Activated naive CD4-positive, alpha-beta T cell treated with anti-CD3 and anti-CD28 coated beads, Interleukin-2, amount 10 ng/mL, durations not matched to agents 7 days and 5 days (primary cell): ENCODE data around the gene CFP.
"Not testable (repeated sequence)": the region's sequence is repeated elsewhere in the genome, so short reads cannot be mapped to it uniquely, and the experiment has no call there.

Experiments
- CTCF ChIA-PET: fragments of 350-600 bp; sonication (Branson Sonifier 250); formaldehyde crosslinking; loops from one replicate; lab custom pipeline; 2021; ENCODE audit warnings: antibody characterized with exemption; lab: Charles Lee
- DNase-seq: peaks from one replicate; pipeline ENCODE4 v3.0.0-alpha.2; 2020
- H3K27ac Mint-ChIP-seq: one replicate; pipeline ENCODE4 v1.8.0; 2021; ENCODE audit warnings: mild to moderate bottlenecking, moderate library complexity, mixed read lengths
- H3K27me3 Mint-ChIP-seq: one replicate; pipeline ENCODE4 v1.8.0; 2021; ENCODE audit warnings: mild to moderate bottlenecking, mixed read lengths
- H3K36me3 Mint-ChIP-seq: one replicate; pipeline ENCODE4 v1.8.0; 2021; ENCODE audit warnings: mixed read lengths
- H3K4me1 Mint-ChIP-seq: one replicate; pipeline ENCODE4 v1.8.0; 2021; ENCODE audit warnings: mixed read lengths
- H3K4me3 Mint-ChIP-seq: one replicate; pipeline ENCODE4 v1.8.0; 2021; ENCODE audit warnings: mild to moderate bottlenecking, moderate library complexity, mixed read lengths
- H3K9me3 Mint-ChIP-seq: one replicate; pipeline ENCODE4 v1.8.0; 2021; ENCODE audit warnings: mixed read lengths

CFP gene

DNA sequence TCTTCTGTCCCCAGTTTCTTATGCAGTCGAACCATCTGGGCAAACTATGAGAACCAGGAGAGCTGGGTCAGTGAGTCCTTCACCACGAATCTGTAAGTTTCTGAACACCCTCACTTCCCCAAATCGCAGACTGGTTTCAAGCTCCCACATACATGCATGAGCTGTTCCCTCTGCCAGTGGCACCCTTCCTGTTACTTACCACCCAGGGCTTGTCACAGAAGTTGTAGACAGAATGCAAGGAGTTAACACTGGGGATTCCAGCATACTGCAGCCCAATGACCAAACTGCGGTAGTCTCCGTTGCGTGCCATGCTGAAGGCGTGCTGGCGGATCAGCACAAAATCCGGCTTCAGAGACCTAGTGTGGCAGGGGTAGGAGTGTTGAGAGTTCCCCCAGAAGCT is 24.7 kb downstream of the CFP start:
- Mint-ChIP-seq H3K4me1 (peaks cover 6% of the 10 kb centered on the region), H3K9me3 (no peaks in the 10 kb centered on the region), H3K27me3 (peaks cover 3% of the 10 kb centered on the region), H3K36me3 (no peaks in the 10 kb centered on the region), H3K4me3 (no peak overlapping the region), H3K27ac (no peak overlapping the region)
- CTCF ChIA-PET: no interaction called here
- no peak for DNase-seq

- not testable (repeated sequence) for H3K9me3 Mint-ChIP-seq
Measured at GRCh38 chrX:47603125-47603524, 26.6 kb downstream of the CFP start.

DNA sequence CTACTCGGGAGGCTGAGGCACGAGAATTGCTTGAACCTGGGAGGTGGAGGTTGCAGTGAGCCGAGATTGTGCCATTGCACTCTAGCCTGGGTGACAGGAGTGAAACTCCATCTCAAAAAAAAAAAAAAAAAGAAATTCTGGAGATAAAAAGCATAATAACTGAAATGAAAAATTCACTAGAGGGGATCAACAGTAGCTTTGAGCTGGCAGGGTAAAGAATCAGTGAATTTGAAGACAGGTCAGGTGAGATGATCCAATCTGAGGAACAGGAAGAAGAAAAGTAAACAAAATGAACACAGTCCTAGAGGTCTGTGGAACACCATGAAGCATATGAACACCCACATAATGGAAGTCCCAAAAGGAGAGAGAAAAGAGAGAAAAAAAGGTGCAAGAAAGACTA is 32.5 kb downstream of the CFP start:
- no peak for DNase-seq
- Mint-ChIP-seq H3K36me3 (peaks cover 14% of the 10 kb centered on the region), H3K27me3 (peaks cover 4% of the 10 kb centered on the region), H3K27ac (no peak overlapping the region), H3K9me3 (peaks cover 14% of the 10 kb centered on the region), H3K4me3 (no peak overlapping the region), H3K4me1 (peaks cover 16% of the 10 kb centered on the region)
- CTCF ChIA-PET: no interaction called here

More at GRCh38 chrX:47603125-47603524, 26.6 kb downstream of the CFP start:
- CTCF ChIA-PET, H3K36me3 Mint-ChIP-seq, H3K4me1 Mint-ChIP-seq, H3K27ac Mint-ChIP-seq, DNase-seq, H3K27me3 Mint-ChIP-seq, H3K4me3 Mint-ChIP-seq: not testable (repeated sequence)

- peak overlapping the region; percentile 87 for H3K27ac Mint-ChIP-seq
- no peak overlapping the region for H3K4me3 Mint-ChIP-seq
Measured at GRCh38 chrX:47596256-47596655, 33.5 kb downstream of the CFP start.

GRCh38 chrX:47595716-47596251 is 33.9 kb downstream of the CFP start:
- Mint-ChIP-seq H3K27ac (peak overlapping the region; percentile 87), H3K27me3 (peaks cover 4% of the 10 kb centered on the region), H3K4me3 (no peak overlapping the region), H3K4me1 (peaks cover 16% of the 10 kb centered on the region), H3K9me3 (peaks cover 14% of the 10 kb centered on the region), H3K36me3 (peaks cover 14% of the 10 kb centered on the region)
- no peak for DNase-seq
- CTCF ChIA-PET: interaction anchor here (1.0 kb wide), 1 partner anchor 55 kb away, joined by 3 read pairs; no protein-coding TSS in a partner anchor

More at GRCh38 chrX:47596256-47596655, 33.5 kb downstream of the CFP start:
- DNase-seq: no peak
- Mint-ChIP-seq H3K4me1 (peaks cover 16% of the 10 kb centered on the region), H3K9me3 (peaks cover 14% of the 10 kb centered on the region), H3K36me3 (peaks cover 14% of the 10 kb centered on the region), H3K27me3 (peaks cover 4% of the 10 kb centered on the region)
- CTCF ChIA-PET: interaction anchor here (1.0 kb wide), 1 partner anchor 56 kb away, joined by 3 read pairs; no protein-coding TSS in a partner anchor

GRCh38 chrX:47593522-47593921 is 36.2 kb downstream of the CFP start:
- Mint-ChIP-seq H3K27ac (no peak overlapping the region), H3K4me1 (peaks cover 16% of the 10 kb centered on the region), H3K27me3 (no peaks in the 10 kb centered on the region), H3K4me3 (no peak overlapping the region), H3K9me3 (peaks cover 11% of the 10 kb centered on the region), H3K36me3 (peaks cover 14% of the 10 kb centered on the region)
- CTCF ChIA-PET: no interaction called here
- DNase-seq: no peak

DNA sequence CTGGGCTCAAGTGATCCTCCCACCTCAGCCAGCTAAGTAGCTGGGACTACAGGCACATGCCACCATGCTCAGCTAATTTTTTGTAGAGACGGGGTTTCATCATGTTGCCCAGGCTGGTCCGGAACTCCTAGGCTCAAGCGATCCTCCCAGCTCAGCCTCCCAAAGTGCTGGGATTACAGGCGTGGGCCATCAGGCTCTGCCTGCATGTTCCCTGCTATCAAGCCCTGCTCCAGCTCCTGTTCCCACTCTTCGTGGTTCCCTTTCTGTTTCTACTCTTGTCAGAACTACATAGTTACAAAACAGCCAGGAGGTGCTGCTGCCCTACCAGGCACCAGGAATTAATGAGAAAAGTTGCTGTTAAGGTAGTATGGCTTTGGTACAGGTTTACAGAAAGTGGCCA is 38.7 kb downstream of the CFP start:
- H3K36me3 Mint-ChIP-seq: peaks cover 9% of the 10 kb centered on the region
- DNase-seq: no peak
- H3K27ac Mint-ChIP-seq: no peak overlapping the region
- H3K9me3 Mint-ChIP-seq: no peaks in the 10 kb centered on the region
- CTCF ChIA-PET: no interaction called here
- peaks cover 7% of the 10 kb centered on the region for H3K4me1 Mint-ChIP-seq
- no peak overlapping the region for H3K4me3 Mint-ChIP-seq
- no peaks in the 10 kb centered on the region for H3K27me3 Mint-ChIP-seq

DNA sequence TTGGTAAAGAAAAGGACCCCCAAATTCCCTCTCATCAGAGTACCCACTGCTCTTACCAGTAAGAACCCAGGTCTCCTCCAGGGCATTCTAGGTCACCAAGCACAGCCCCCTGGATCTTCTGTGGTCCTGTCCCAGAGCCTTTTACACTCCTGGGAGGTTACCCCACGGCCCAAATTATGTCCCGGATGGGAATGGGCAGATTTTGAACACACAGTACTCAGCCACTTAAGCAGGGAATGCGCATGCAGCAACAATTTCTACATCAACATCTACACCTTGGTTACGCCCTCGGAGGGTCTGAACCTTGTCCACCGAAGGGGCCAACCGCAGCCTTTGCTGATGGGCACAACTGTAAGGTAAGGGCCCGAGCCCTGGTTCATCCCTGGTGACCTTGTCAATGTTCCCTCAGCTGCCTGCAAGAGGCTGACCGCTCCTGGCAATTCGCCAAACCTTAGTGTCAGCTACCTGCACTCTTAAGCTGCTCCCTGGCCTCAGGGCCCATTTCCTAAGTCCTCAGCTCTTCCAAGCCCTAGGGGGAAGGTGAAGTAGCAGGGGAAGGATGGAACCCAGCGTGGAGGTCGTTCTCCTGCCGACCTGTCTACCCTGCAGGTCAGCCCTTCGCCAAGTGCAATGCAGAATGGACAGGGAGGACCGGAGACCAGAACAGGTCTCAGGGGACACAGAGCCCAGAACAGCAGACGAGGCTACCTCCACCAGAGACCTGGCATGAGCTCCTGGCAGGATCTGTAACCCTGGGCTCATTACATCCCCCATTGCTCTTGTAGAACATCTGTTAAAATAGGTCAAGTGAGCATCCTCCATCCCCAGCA is 41.6 kb downstream of the CFP start:
- CTCF ChIA-PET: no interaction called here
- no peak for DNase-seq
- H3K27me3 Mint-ChIP-seq: no peaks in the 10 kb centered on the region
- H3K9me3 Mint-ChIP-seq: no peaks in the 10 kb centered on the region
- peaks cover 21% of the 10 kb centered on the region for H3K36me3 Mint-ChIP-seq
- peaks cover 10% of the 10 kb centered on the region for H3K4me1 Mint-ChIP-seq
- no peak overlapping the region for H3K27ac Mint-ChIP-seq
- H3K4me3 Mint-ChIP-seq: no peak overlapping the region

GRCh38 chrX:47587091-47587891 is 42.4 kb downstream of the CFP start:
- H3K4me3 Mint-ChIP-seq: no peak overlapping the region
- H3K4me1 Mint-ChIP-seq: peaks cover 13% of the 10 kb centered on the region
- CTCF ChIA-PET: no interaction called here
- DNase-seq: no peak
- H3K27ac Mint-ChIP-seq: no peak overlapping the region
- H3K36me3 Mint-ChIP-seq: peaks cover 22% of the 10 kb centered on the region
- H3K27me3 Mint-ChIP-seq: no peaks in the 10 kb centered on the region
- no peaks in the 10 kb centered on the region for H3K9me3 Mint-ChIP-seq

- no peak overlapping the region for H3K27ac Mint-ChIP-seq
- peaks cover 23% of the 10 kb centered on the region for H3K4me1 Mint-ChIP-seq
- CTCF ChIA-PET: no interaction called here
- peaks cover 22% of the 10 kb centered on the region for H3K36me3 Mint-ChIP-seq
- H3K9me3 Mint-ChIP-seq: no peaks in the 10 kb centered on the region
- H3K4me3 Mint-ChIP-seq: no peak overlapping the region
- DNase-seq: no peak
- no peaks in the 10 kb centered on the region for H3K27me3 Mint-ChIP-seq
Measured at GRCh38 chrX:47586043-47586787, 43.5 kb downstream of the CFP start.

GRCh38 chrX:47585273-47585672 is 44.5 kb downstream of the CFP start:
- Mint-ChIP-seq H3K4me3 (no peak overlapping the region), H3K4me1 (peaks cover 26% of the 10 kb centered on the region), H3K36me3 (peaks cover 22% of the 10 kb centered on the region), H3K27me3 (no peaks in the 10 kb centered on the region), H3K9me3 (no peaks in the 10 kb centered on the region), H3K27ac (no peak overlapping the region)
- no peak for DNase-seq
- CTCF ChIA-PET: no interaction called here

- H3K36me3 Mint-ChIP-seq: peaks cover 22% of the 10 kb centered on the region
- no peak overlapping the region for H3K4me3 Mint-ChIP-seq
- H3K27ac Mint-ChIP-seq: no peak overlapping the region
- peaks cover 26% of the 10 kb centered on the region for H3K4me1 Mint-ChIP-seq
- DNase-seq: no peak
- no peaks in the 10 kb centered on the region for H3K27me3 Mint-ChIP-seq
- H3K9me3 Mint-ChIP-seq: no peaks in the 10 kb centered on the region
- CTCF ChIA-PET: no interaction called here
Measured at GRCh38 chrX:47584714-47585113, 45.0 kb downstream of the CFP start.

GRCh38 chrX:47583240-47583861 is 46.4 kb downstream of the CFP start:
- peaks cover 22% of the 10 kb centered on the region for H3K36me3 Mint-ChIP-seq
- peak overlapping the region; percentile 63 for H3K4me3 Mint-ChIP-seq
- no peak for DNase-seq
- CTCF ChIA-PET: no interaction called here
- H3K9me3 Mint-ChIP-seq: no peaks in the 10 kb centered on the region
- peaks cover 29% of the 10 kb centered on the region for H3K4me1 Mint-ChIP-seq
- peak overlapping the region; percentile 8 for H3K27ac Mint-ChIP-seq
- no peaks in the 10 kb centered on the region for H3K27me3 Mint-ChIP-seq
